OCI-LY7 (cell line): Measurements from ENCODE around the gene RPL35. TPM values are rescaled to one million over a fixed set of nuclear protein-coding genes. Genes with fewer than 3 reads are reported as not detected.
A peak's percentile ranks its signal among the peaks of the same experiment; 100 is the strongest.
"Not testable (repeated sequence)": the region's sequence is repeated elsewhere in the genome, so short reads cannot be mapped to it uniquely, and the experiment has no call there.

ENCODE experiments used
- BruUV-seq: library from RNA; stranded (reverse); fragments of 400-500 nt; replicated peaks from 2 replicates; lab custom pipeline; 2021; lab: Mats Ljungman, UMichigan
- CTCF ChIA-PET: fragments of 300-600 bp; sonication (Branson Sonifier 250); formaldehyde crosslinking; loops from one replicate; lab custom pipeline; 2022; ENCODE audit warnings: antibody characterized with exemption; ENCODE audit not compliant: unreplicated experiment; lab: Charles Lee
- POLR2A ChIA-PET: fragments of 300-600 bp; sonication (Branson Sonifier 250); formaldehyde crosslinking; loops from one replicate; lab custom pipeline; 2022; ENCODE audit warnings: antibody characterized with exemption; lab: Charles Lee
- DNase-seq: peaks from one replicate; pipeline ENCODE4 v3.0.0-alpha.2; 2015; ENCODE audit warnings: low spot score
- H2AFZ ChIP-seq: fragments of 200-600 bp; sonication (generic), shearing (Covaris generic); 2 replicates; pipeline ENCODE4 v1.6.1; 2014; ENCODE audit warnings: mild to moderate bottlenecking, antibody characterized with exemption, low read length, moderate library complexity
- H3K27ac ChIP-seq: fragments of 200-600 bp; sonication (generic); 2 replicates; pipeline ENCODE4 v1.5.1; 2014; ENCODE audit warnings: mixed run types, low read depth, mild to moderate bottlenecking, moderate library complexity, low read length, inconsistent platforms; ENCODE audit not compliant: poor library complexity, severe bottlenecking
- H3K36me3 ChIP-seq: fragments of 200-600 bp; sonication (generic); 2 replicates; pipeline ENCODE4 v1.6.1; 2014; ENCODE audit warnings: mild to moderate bottlenecking, antibody characterized with exemption, low read length, moderate library complexity, mixed read lengths; ENCODE audit not compliant: insufficient read depth
- H3K4me1 ChIP-seq: fragments of 200-600 bp; sonication (generic); 2 replicates; pipeline ENCODE4 v1.5.1; 2014; ENCODE audit warnings: mild to moderate bottlenecking, low read length; ENCODE audit not compliant: insufficient read depth, poor library complexity, severe bottlenecking
- H3K4me2 ChIP-seq: fragments of 200-600 bp; sonication (generic); 2 replicates; pipeline ENCODE4 v1.6.1; 2014; ENCODE audit warnings: mild to moderate bottlenecking, low read length
- H3K4me3 ChIP-seq: fragments of 200-600 bp; sonication (generic); 2 replicates; pipeline ENCODE4 v1.5.1; 2014; ENCODE audit warnings: mild to moderate bottlenecking, low read depth, low read length; ENCODE audit not compliant: poor library complexity, severe bottlenecking
- H3K79me2 ChIP-seq: fragments of 200-600 bp; sonication (generic); 2 replicates; pipeline ENCODE4 v1.6.1; 2016; ENCODE audit warnings: low read depth, mild to moderate bottlenecking, low read length, moderate library complexity, mixed read lengths; ENCODE audit not compliant: insufficient read depth
- H3K9me2 ChIP-seq: fragments of 200-600 bp; sonication (generic); 2 replicates; pipeline ENCODE4 v1.6.1; 2016; ENCODE audit warnings: mild to moderate bottlenecking, low read length, mixed read lengths; ENCODE audit not compliant: insufficient read depth
- H3K9me3 ChIP-seq: fragments of 200-600 bp; sonication (generic); 2 replicates; pipeline ENCODE4 v1.6.1; 2014; ENCODE audit warnings: mild to moderate bottlenecking, mixed run types, low read length, mixed read lengths
- H4K20me1 ChIP-seq: fragments of 200-600 bp; sonication (generic); 2 replicates; pipeline ENCODE4 v1.6.1; 2014; ENCODE audit warnings: mild to moderate bottlenecking, antibody characterized with exemption, low read length, moderate library complexity, mixed read lengths; ENCODE audit not compliant: insufficient read depth
- EZH2phosphoT487 ChIP-seq: fragments of 200-600 bp; sonication (generic); IDR thresholded peaks from 2 replicates; pipeline ENCODE4 v1.6.1; 2018; ENCODE audit warnings: low read depth, borderline replicate concordance, mild to moderate bottlenecking, mixed run types, antibody characterized with exemption, low read length, moderate library complexity, mixed read lengths
- intact Hi-C: fragments of 100-400 bp; cut with micrococcal nuclease; formaldehyde crosslinking; loops from one replicate; pipeline ENCODE4 v1.10.0; 2022; ENCODE audit not compliant: unreplicated experiment
- total RNA-seq, 2 experiments: library from RNA; depleted of rRNA in 1 of 2; stranded (reverse); fragments of >200 nt in 1 of 2; shearing (Covaris generic) in 1 of 2; gene quantifications; 2 replicates each; pipeline ENCODE4 v1.2.3, GENCODE V29; 2014 to 2022
- TF ChIP-seq, protein P1 (sequence below): fragments of 200-600 bp; sonication (generic); conservative IDR thresholded peaks from 2 replicates; pipeline ENCODE4 v1.5.1; 2014; ENCODE audit warnings: mild to moderate bottlenecking, antibody characterized with exemption, low read length, moderate library complexity, mixed read lengths

Gene RPL35
- total RNA-seq, 2 experiments from 2014 or later, result 1,713 to 6,190 TPM

DNA sequence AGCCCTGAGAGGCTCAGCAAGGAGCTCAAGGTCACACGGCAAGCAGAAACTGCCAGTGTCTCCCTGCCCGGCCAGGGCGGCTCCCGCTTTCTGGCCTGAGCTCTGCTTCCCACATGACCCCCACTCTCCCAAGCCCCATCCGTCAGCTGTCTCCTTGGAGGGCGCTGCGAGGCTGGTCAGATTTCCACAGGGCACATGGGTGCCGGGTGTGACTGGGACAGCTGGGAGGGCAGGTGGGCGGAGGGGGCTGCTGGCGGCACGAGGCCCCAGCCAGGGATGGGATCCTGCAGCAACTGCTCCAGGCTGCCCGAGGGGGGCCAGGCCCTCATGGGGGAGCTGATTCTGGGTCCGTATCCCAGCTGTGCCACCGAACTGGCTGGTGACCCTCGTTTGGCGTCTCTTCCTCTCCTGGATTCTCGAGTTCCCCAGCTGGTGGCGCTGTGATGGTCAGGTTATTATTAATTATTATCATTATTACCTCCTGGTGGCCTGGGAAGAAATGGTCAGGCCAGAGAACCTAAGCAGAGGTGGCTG lies 21.4 kb downstream of the RPL35 start:
- BruUV-seq, result no TSS peak
- Histone ChIP-seq H3K36me3 (no peaks in the 10 kb centered on the region), H3K9me2 (no peaks in the 10 kb centered on the region), H4K20me1 (no peaks in the 10 kb centered on the region), H3K79me2 (no peaks in the 10 kb centered on the region), H3K27ac (no peak overlapping the region), H3K4me2 (no peak overlapping the region), H3K4me1 (no peaks in the 10 kb centered on the region), H3K9me3 (no peaks in the 10 kb centered on the region), H3K4me3 (no peak overlapping the region), H2AFZ (no peak overlapping the region)
- ChIA-PET CTCF (interaction anchor here (0.6 to 1.2 kb wide), 3 partner anchors 8 to 68 kb away, joined by 3 to 5 read pairs (median 5); no protein-coding TSS in a partner anchor), POLR2A (interaction anchor here (1.1 kb wide), 1 partner anchor 8 kb away, joined by 3 read pairs; no protein-coding TSS in a partner anchor)
- DNase-seq, result no peak
- TF ChIP-seq EZH2phosphoT487, result no peak
- TF ChIP-seq, protein P1, sequence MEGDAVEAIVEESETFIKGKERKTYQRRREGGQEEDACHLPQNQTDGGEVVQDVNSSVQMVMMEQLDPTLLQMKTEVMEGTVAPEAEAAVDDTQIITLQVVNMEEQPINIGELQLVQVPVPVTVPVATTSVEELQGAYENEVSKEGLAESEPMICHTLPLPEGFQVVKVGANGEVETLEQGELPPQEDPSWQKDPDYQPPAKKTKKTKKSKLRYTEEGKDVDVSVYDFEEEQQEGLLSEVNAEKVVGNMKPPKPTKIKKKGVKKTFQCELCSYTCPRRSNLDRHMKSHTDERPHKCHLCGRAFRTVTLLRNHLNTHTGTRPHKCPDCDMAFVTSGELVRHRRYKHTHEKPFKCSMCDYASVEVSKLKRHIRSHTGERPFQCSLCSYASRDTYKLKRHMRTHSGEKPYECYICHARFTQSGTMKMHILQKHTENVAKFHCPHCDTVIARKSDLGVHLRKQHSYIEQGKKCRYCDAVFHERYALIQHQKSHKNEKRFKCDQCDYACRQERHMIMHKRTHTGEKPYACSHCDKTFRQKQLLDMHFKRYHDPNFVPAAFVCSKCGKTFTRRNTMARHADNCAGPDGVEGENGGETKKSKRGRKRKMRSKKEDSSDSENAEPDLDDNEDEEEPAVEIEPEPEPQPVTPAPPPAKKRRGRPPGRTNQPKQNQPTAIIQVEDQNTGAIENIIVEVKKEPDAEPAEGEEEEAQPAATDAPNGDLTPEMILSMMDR, result peak; percentile 82
- intact Hi-C loops, result no loop called here

DNA sequence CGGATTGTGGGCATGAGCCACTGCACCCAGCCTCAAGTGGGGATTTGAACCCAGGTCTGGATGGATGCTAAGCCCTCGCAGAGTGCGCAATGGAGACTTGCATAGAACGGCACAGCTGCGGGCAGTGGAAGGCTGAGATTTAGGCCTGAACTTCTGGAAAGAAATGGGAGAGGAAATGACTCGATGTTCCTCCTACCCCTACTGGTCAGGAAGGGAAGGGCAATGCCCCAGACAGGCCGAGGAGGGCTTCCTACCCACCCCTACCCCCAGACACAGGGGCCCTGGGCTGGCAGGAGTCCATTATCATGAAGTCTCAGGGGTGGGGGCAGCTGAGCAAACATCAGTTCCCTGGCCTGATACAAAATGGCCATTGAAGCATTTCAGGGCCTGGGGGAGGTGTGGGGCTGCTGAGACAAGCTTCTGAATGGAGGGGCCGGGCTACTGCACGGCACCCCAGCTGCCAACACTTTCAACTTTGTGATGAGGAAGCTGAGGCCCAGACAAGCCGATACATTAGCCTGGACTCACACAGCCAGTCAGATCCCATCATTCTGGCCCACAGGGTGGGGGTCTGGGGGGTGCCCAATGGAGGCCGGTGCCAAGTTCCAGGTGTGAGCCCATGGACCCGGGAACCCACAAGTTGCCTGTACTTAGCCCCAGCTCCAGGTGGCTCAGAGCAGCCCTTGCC lies 22.0 kb downstream of the RPL35 start:
- no peak for TF ChIP-seq EZH2phosphoT487
- TF ChIP-seq, protein P1, result peak; percentile 69
- POLR2A ChIA-PET, result interaction anchor here (1.1 kb wide), 1 partner anchor 9 kb away, joined by 3 read pairs; no protein-coding TSS in a partner anchor
- CTCF ChIA-PET, result interaction anchor here (0.6 to 1.2 kb wide), 3 partner anchors 9 to 67 kb away, joined by 3 to 5 read pairs (median 5); no protein-coding TSS in a partner anchor
- no peak overlapping the region for H3K4me3 ChIP-seq
- intact Hi-C loops, result no loop called here
- no peaks in the 10 kb centered on the region for H4K20me1 ChIP-seq
- H2AFZ ChIP-seq, result no peak overlapping the region
- BruUV-seq, result no TSS peak
- peak; percentile 46 for DNase-seq
- H3K4me2 ChIP-seq, result no peak overlapping the region
- no peak overlapping the region for H3K27ac ChIP-seq
- H3K9me3 ChIP-seq, result no peaks in the 10 kb centered on the region
- H3K79me2 ChIP-seq, result no peaks in the 10 kb centered on the region
- H3K4me1 ChIP-seq, result no peaks in the 10 kb centered on the region
- no peaks in the 10 kb centered on the region for H3K9me2 ChIP-seq
- H3K36me3 ChIP-seq, result no peaks in the 10 kb centered on the region

DNA sequence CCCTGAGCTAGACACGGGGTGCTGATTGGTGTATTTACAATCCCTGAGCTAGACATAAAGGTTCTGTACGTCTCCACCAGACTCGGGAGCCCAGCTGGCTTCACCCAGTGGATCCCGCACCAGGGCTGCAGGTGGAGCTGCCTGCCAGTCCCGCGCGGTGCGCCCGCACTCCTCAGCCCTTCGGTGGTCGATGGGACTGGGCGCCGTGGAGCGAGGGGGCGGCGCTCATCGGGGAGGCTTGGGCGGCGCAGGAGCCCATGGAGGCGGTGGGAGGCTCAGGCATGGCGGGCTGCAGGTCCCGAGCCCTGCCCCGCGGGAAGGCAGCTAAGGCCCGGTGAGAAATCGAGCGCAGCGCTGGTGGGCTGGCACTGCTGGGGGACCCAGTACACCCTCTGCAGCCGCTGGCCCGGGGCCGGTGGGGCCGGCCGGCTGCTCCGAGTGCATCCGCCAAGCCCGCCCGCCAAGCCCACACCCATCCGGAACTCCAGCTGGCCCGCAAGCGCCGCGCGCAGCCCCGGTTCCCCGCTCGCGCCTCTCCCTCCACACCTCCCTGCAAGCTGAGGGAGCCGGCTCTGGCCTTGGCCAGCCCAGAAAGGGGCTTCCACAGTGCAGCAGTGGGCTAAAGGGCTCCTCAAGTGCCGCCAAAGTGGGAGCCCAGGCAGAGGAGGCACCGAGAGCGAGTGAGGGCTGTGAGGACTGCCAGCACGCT lies 23.0 kb downstream of the RPL35 start:
- H4K20me1 ChIP-seq, H3K27ac ChIP-seq, POLR2A ChIA-PET, H2AFZ ChIP-seq, DNase-seq, H3K36me3 ChIP-seq, H3K79me2 ChIP-seq, H3K4me3 ChIP-seq, H3K9me2 ChIP-seq, CTCF ChIA-PET, BruUV-seq, H3K9me3 ChIP-seq, H3K4me2 ChIP-seq, intact Hi-C loops, H3K4me1 ChIP-seq: not testable (repeated sequence)

DNA sequence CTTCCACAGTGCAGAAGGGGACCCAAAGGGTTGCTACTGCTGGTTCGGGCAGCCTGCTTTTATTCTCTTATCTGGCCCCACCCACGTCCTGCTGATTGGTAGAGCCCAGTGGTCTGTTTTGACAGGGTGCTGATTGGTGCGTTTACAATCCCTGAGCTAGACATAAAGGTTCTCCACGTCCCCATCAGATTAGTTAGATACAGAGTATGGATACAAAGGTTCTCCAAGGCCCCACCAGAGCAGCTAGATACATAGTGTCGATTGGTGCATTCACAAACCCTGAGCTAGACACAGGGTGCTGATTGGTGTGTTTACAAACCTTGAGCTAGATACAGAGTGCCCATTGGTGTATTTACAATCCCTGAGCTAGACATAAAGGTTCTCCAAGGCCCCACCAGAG lies 23.6 kb downstream of the RPL35 start:
- H3K9me3 ChIP-seq, POLR2A ChIA-PET, H3K9me2 ChIP-seq, H3K36me3 ChIP-seq, CTCF ChIA-PET, H2AFZ ChIP-seq, BruUV-seq, H3K4me3 ChIP-seq, H3K4me1 ChIP-seq, DNase-seq, intact Hi-C loops, H4K20me1 ChIP-seq, H3K27ac ChIP-seq, H3K79me2 ChIP-seq, H3K4me2 ChIP-seq: not testable (repeated sequence)
